BLaER1 treated with 17β-estradiol and CSF1 and Interleukin-3, amounts not matched to agents 10 nM and 100 nM (cell line): ENCODE measurements around the gene IL3RA.
"Not testable (repeated sequence)": the region's sequence is repeated elsewhere in the genome, so short reads cannot be mapped to it uniquely, and the experiment has no call there.

Experiments used
- H3K27ac ChIP-seq, 11 experiments: shearing (Covaris generic); formaldehyde crosslinking; 2 replicates each; pipeline ENCODE4 v1.8.1; 2022
- H3K27me3 ChIP-seq, 11 experiments: shearing (Covaris generic); formaldehyde crosslinking; 2 replicates each; pipeline ENCODE4 v1.8.1; 2022
- H3K36me3 ChIP-seq, 11 experiments: shearing (Covaris generic); formaldehyde crosslinking; 2 replicates each; pipeline ENCODE4 v1.8.1; 2022
- H3K4me1 ChIP-seq, 10 experiments: shearing (Covaris generic); formaldehyde crosslinking; 2 replicates each; pipeline ENCODE4 v1.8.1; 2022
- H3K4me2 ChIP-seq, 11 experiments: shearing (Covaris generic); formaldehyde crosslinking; 2 replicates each; pipeline ENCODE4 v1.8.1; 2022
- H3K4me3 ChIP-seq, 10 experiments: shearing (Covaris generic); formaldehyde crosslinking; 2 replicates each; pipeline ENCODE4 v1.8.1; 2022
- H3K9ac ChIP-seq, 11 experiments: shearing (Covaris generic); formaldehyde crosslinking; 2 replicates each; pipeline ENCODE4 v1.8.1; 2022
- H3K9me3 ChIP-seq, 11 experiments: shearing (Covaris generic); formaldehyde crosslinking; replicated peaks in 1 of 11; 2 replicates each; pipeline ENCODE4 v1.8.1; 2022
- H4K20me1 ChIP-seq, 11 experiments: shearing (Covaris generic); formaldehyde crosslinking; 2 replicates each; pipeline ENCODE4 v1.8.1; 2022
- Cebpa-rat ChIP-seq, 11 experiments: shearing (Covaris generic); IDR thresholded peaks; 2 replicates each; pipeline ENCODE4 v1.8.1; 2022

IL3RA gene

GRCh38 chrX:1419545-1420355 is 83.2 kb downstream of the IL3RA start:
- Histone ChIP-seq H3K9me3 (peaks cover 37 to 49% (median 41%) of the 10 kb centered on the region in 11 experiments), H3K4me3 (no peak overlapping the region), H3K4me2 (no peak overlapping the region), H4K20me1 (peaks cover 0 to 16% (median 0%) of the 10 kb centered on the region in 11 experiments; a peak in 6 of 22 replicates), H3K36me3 (peaks cover 60 to 85% (median 78%) of the 10 kb centered on the region in 11 experiments), H3K27me3 (no peaks in the 10 kb centered on the region), H3K27ac (0 out of 22 replicates have a peak overlapping the region, but pooled peaks of 1 of the 11 experiments have one; percentile 26), H3K4me1 (peaks cover 0 to 11% (median 0%) of the 10 kb centered on the region in 10 experiments; a peak in 5 of 20 replicates), H3K9ac (peak overlapping the region in 1 of 11 experiments; percentile 13; a peak in 1 of 22 replicates)
- no peak for TF ChIP-seq Cebpa-rat (IDR thresholded peaks at IDR 0.05)

DNA sequence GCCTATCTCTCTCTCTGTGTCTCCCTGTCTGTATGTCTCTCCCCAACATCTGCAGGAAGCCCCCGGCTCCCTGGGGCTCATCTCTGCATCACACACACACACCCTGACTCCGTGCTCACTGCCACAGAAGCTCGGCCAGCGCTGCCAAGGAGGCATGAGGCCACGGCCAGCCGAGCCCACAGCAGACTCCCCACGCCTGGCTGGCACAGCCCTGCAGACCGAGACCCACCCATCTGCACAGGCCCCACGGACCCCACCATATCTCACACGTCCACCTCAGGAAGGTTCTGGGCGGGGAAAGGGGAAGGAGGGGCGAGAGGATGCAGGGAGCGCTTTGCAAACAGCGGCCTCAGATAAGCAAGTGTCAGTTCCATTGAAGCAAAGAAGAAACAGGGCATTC is 83.8 kb downstream of the IL3RA start:
- H3K36me3 ChIP-seq: peaks cover 66 to 90% (median 83%) of the 10 kb centered on the region in 11 experiments
- no peak overlapping the region for H3K4me2 ChIP-seq
- no peak overlapping the region for H3K9ac ChIP-seq
- peaks cover 41 to 55% (median 46%) of the 10 kb centered on the region in 11 experiments for H3K9me3 ChIP-seq
- TF ChIP-seq Cebpa-rat (IDR thresholded peaks at IDR 0.05): no peak
- H3K4me1 ChIP-seq: peaks cover 0 to 11% (median 0%) of the 10 kb centered on the region in 10 experiments; a peak in 5 of 20 replicates
- no peak overlapping the region for H3K4me3 ChIP-seq
- peaks cover 0 to 16% (median 0%) of the 10 kb centered on the region in 11 experiments; a peak in 6 of 22 replicates for H4K20me1 ChIP-seq
- no peaks in the 10 kb centered on the region for H3K27me3 ChIP-seq
- 0 out of 22 replicates have a peak overlapping the region, but pooled peaks of 1 of the 11 experiments have one; percentile 26 for H3K27ac ChIP-seq

DNA sequence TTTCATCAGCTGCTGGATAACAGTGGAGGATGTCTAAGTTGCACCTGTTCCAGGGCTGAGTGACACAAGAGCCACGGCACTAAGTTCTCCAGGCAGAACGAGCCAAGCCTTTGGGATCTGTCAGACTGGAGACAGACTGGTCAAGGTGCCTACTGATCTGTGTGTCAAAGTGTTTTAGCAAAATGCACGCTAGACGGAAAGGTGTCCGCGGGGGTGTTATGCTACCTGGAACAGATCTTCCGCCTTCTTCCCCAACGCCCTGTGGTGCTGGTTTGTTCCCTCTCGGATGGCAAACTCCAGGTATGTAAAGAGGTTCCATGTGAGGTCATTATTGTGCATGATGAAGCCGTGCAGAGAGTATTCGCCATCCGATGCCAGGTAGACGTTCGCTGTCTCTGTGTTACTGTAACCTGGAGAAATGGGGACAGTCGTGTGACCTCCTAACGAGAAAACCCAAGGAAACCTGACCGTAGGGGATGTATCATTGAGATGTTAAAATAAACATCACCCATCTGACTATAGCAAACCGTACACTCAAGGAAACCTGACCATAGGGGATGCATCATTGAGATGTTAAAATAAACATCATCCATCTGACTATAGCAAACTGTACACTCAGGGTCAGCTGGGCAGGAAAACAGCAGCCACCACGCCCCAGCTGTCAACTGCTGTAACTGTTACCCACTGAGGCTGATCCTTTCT is 85.0 kb downstream of the IL3RA start:
- Histone ChIP-seq H4K20me1 (peaks cover 0 to 16% (median 0%) of the 10 kb centered on the region in 11 experiments; a peak in 6 of 22 replicates), H3K4me3 (no peak overlapping the region), H3K27ac (no peak overlapping the region), H3K4me2 (no peak overlapping the region), H3K9ac (no peak overlapping the region), H3K36me3 (peaks cover 68 to 91% (median 84%) of the 10 kb centered on the region in 11 experiments), H3K27me3 (no peaks in the 10 kb centered on the region), H3K4me1 (peaks cover 0 to 11% (median 0%) of the 10 kb centered on the region in 10 experiments; a peak in 5 of 20 replicates), H3K9me3 (peaks cover 45 to 67% (median 53%) of the 10 kb centered on the region in 11 experiments)
- TF ChIP-seq Cebpa-rat (IDR thresholded peaks at IDR 0.05): no peak

GRCh38 chrX:1422135-1422465 is 85.5 kb downstream of the IL3RA start:
- Histone ChIP-seq H3K36me3 (peaks cover 65 to 91% (median 84%) of the 10 kb centered on the region in 11 experiments), H3K4me3 (peak overlapping the region in 2 of 10 experiments; percentile 7 to 14; a peak in 1 of 20 replicates), H3K27ac (no peak overlapping the region), H3K4me1 (peaks cover 0 to 11% (median 0%) of the 10 kb centered on the region in 10 experiments; a peak in 5 of 20 replicates), H4K20me1 (peaks cover 0 to 16% (median 0%) of the 10 kb centered on the region in 11 experiments; a peak in 6 of 22 replicates), H3K9me3 (peaks cover 45 to 67% (median 53%) of the 10 kb centered on the region in 11 experiments), H3K9ac (no peak overlapping the region), H3K27me3 (no peaks in the 10 kb centered on the region), H3K4me2 (no peak overlapping the region)
- no peak for TF ChIP-seq Cebpa-rat (IDR thresholded peaks at IDR 0.05)

DNA sequence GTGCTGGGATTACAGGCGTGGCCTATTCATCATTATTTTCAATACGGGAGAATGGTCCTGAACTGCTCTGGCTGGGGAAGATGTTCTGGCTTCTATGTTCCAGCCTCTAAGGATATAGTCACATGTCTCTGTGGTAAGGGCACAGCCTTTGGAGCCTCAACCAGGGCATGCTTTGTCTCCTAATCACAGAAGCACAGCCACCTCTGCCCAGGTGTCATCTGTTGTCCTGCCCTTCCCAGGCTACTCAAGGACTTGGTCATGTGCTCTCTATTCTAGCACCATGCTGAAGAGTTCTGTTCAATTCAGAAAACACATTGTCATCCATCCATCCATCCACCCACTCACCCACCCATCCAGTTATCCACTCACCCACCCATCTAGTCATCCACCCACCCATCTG is 86.6 kb downstream of the IL3RA start:
- peaks cover 69 to 91% (median 84%) of the 10 kb centered on the region in 11 experiments for H3K36me3 ChIP-seq

DNA sequence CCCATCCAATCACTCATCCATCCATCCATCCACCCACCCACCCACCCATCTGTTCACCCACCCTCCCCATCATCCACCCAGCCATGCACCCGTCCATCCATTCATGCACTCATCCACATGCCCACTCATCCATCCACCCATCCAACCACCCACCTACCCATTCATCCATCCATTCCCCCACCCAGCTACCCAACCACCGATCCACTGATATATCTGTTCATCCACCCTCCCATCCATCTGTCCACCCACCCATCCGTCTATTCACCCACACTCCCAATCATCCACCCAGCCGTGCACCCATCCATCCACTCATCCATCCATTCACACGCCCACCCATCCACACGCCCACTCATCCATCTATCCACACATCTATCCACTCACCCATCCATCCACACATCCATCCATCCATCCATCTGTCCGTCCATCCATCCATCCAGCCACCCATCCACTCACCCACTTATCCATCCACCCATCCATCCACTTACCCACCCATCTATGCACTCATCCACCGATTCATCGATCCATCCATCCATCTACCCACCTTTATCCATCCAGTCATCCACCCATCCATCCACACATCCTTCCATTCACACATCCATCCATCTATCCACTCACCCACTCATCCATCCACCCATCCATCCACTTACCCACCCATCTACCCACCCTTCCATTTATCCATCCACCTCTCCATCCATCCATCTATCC is 87.7 kb downstream of the IL3RA start:
- no peak overlapping the region for H3K9ac ChIP-seq
- no peaks in the 10 kb centered on the region for H3K27me3 ChIP-seq
- TF ChIP-seq Cebpa-rat (IDR thresholded peaks at IDR 0.05): no peak
- H3K36me3 ChIP-seq: peaks cover 59 to 89% (median 73%) of the 10 kb centered on the region in 11 experiments
- H3K4me3 ChIP-seq: no peak overlapping the region
- H3K4me1 ChIP-seq: peaks cover 0 to 8% (median 0%) of the 10 kb centered on the region in 10 experiments; a peak in 5 of 20 replicates
- H3K4me2 ChIP-seq: no peak overlapping the region
- no peak overlapping the region for H3K27ac ChIP-seq
- H4K20me1 ChIP-seq: peaks cover 0 to 11% (median 0%) of the 10 kb centered on the region in 11 experiments; a peak in 5 of 22 replicates
- H3K9me3 ChIP-seq: peaks cover 36 to 53% (median 42%) of the 10 kb centered on the region in 11 experiments

More for the DNA sequence above, 86.6 kb downstream of the IL3RA start:
- Histone ChIP-seq H3K27me3 (no peaks in the 10 kb centered on the region), H3K9me3 (peaks cover 43 to 62% (median 50%) of the 10 kb centered on the region in 11 experiments), H3K4me2 (no peak overlapping the region), H3K4me3 (peak overlapping the region in 1 of 10 experiments; percentile 17; a peak in 1 of 20 replicates), H3K27ac (no peak overlapping the region), H3K9ac (no peak overlapping the region), H3K4me1 (peaks cover 0 to 11% (median 0%) of the 10 kb centered on the region in 10 experiments; a peak in 5 of 20 replicates), H4K20me1 (peaks cover 0 to 16% (median 0%) of the 10 kb centered on the region in 11 experiments; a peak in 6 of 22 replicates)
- TF ChIP-seq Cebpa-rat (IDR thresholded peaks at IDR 0.05): no peak

DNA sequence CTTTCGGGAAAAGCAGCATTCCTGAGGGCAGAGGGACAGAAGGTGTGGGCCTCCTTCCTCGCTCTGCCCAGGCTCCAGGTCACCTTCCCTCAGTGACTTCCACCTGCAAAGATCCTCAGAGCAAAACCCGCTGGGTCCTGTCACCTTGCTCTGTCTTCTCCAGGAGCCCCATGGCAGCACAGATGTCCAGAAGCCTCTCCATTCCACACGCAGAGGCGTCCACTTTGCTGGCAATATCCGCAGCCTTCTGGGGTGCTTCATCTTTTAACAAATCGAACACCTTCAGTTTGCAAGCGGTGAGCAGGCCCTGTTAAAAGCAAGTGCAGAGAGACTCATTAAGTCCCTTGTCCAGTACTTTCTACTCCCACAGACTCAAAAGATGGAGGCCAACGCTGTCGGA is 88.8 kb downstream of the IL3RA start:
- no peaks in the 10 kb centered on the region for H3K27me3 ChIP-seq
- no peak for TF ChIP-seq Cebpa-rat (IDR thresholded peaks at IDR 0.05)
- H3K9ac ChIP-seq: no peak overlapping the region
- no peak overlapping the region for H3K27ac ChIP-seq
- peaks cover 0 to 2% (median 0%) of the 10 kb centered on the region in 11 experiments; a peak in 2 of 22 replicates for H4K20me1 ChIP-seq
- H3K4me1 ChIP-seq: peaks cover 0 to 1% (median 0%) of the 10 kb centered on the region in 10 experiments; a peak in 2 of 20 replicates
- no peak overlapping the region for H3K4me3 ChIP-seq
- peaks cover 54 to 89% (median 73%) of the 10 kb centered on the region in 11 experiments for H3K36me3 ChIP-seq
- no peak overlapping the region for H3K4me2 ChIP-seq
- peaks cover 36 to 53% (median 42%) of the 10 kb centered on the region in 11 experiments for H3K9me3 ChIP-seq

DNA sequence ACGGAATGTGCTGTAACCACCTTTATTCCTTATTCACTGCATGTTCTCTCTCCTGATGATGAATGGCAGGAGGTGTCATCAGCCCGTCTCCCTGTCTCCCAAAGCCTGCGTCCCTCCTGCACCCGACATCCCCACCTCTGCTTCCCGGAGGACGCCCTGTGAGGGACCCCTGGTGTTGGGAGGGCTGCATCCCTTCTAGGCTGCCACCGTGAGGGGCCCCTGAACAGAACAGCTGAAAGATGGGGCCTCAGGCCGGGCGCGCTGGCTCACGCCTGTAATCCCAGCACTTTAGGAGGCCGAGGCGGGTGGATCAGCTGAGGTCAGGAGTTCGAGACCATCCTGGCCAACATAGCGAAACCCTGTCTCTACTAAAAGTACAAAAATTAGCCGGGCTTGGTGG is 89.7 kb downstream of the IL3RA start:
- H3K4me3 ChIP-seq, H3K9ac ChIP-seq, H3K4me1 ChIP-seq, H4K20me1 ChIP-seq, H3K4me2 ChIP-seq, H3K27me3 ChIP-seq, H3K27ac ChIP-seq: not testable (repeated sequence)
- Histone ChIP-seq H3K36me3 (peaks cover 53 to 82% (median 68%) of the 10 kb centered on the region in 11 experiments), H3K9me3 (peaks cover 34 to 50% (median 40%) of the 10 kb centered on the region in 11 experiments)
